ENCODE data around the gene BEAN1.
"Not testable (repeated sequence)": the region's sequence is repeated elsewhere in the genome, so short reads cannot be mapped to it uniquely, and the experiment has no call there.

BEAN1 gene

GRCh38 chr16:66493490-66494401 is 66.7 kb downstream of the BEAN1 start:
- H3K4me2 ChIP-seq (ENCODE audit: insufficient read depth, low read length), result no peak overlapping the region
- no peaks in the 10 kb centered on the region for H3K4me1 ChIP-seq (ENCODE audit: insufficient read depth, low read length)
- no peaks in the 10 kb centered on the region for H4K20me1 ChIP-seq (ENCODE audit: insufficient read depth, low read length)
- H3K4me3 ChIP-seq (ENCODE audit: low read depth in 1 of 2, low read length in 2 of 2), result no peak overlapping the region
- no peak for ATAC-seq (ENCODE audit: insufficient read depth, low read depth)
- H2AFZ ChIP-seq (ENCODE audit: low read depth, low read length), result no peak overlapping the region
- no peaks in the 10 kb centered on the region for H3K9me3 ChIP-seq (ENCODE audit: insufficient read depth, low read length, severe bottlenecking)
- no peak for DNase-seq
- no peaks in the 10 kb centered on the region for H3K79me2 ChIP-seq (ENCODE audit: insufficient read depth, low read length)
- no peaks in the 10 kb centered on the region for H3K36me3 ChIP-seq (ENCODE audit: insufficient read depth, low read length)
- TF ChIP-seq, protein P1, sequence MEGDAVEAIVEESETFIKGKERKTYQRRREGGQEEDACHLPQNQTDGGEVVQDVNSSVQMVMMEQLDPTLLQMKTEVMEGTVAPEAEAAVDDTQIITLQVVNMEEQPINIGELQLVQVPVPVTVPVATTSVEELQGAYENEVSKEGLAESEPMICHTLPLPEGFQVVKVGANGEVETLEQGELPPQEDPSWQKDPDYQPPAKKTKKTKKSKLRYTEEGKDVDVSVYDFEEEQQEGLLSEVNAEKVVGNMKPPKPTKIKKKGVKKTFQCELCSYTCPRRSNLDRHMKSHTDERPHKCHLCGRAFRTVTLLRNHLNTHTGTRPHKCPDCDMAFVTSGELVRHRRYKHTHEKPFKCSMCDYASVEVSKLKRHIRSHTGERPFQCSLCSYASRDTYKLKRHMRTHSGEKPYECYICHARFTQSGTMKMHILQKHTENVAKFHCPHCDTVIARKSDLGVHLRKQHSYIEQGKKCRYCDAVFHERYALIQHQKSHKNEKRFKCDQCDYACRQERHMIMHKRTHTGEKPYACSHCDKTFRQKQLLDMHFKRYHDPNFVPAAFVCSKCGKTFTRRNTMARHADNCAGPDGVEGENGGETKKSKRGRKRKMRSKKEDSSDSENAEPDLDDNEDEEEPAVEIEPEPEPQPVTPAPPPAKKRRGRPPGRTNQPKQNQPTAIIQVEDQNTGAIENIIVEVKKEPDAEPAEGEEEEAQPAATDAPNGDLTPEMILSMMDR (IDR thresholded peaks at IDR 0.05; ENCODE audit: borderline replicate concordance, extremely low read depth, low read length, poor library complexity, severe bottlenecking), result no peak
- TF ChIP-seq EZH2 (IDR thresholded peaks at IDR 0.05; ENCODE audit: borderline replicate concordance, low read depth, low read length, severe bottlenecking), result no peak
- H3K9ac ChIP-seq (ENCODE audit: low read depth, low read length), result no peak overlapping the region
- no peak overlapping the region for H3K27ac ChIP-seq (ENCODE audit: low read length)
- no peaks in the 10 kb centered on the region for H3K27me3 ChIP-seq (ENCODE audit: insufficient read depth, low read length, poor library complexity)

- no peak for TF ChIP-seq EZH2 (IDR thresholded peaks at IDR 0.05; ENCODE audit: borderline replicate concordance, low read depth, low read length, severe bottlenecking)
- TF ChIP-seq, protein P1 (IDR thresholded peaks at IDR 0.05; ENCODE audit: borderline replicate concordance, extremely low read depth, low read length, poor library complexity, severe bottlenecking), result no peak
- no peak overlapping the region for H3K4me3 ChIP-seq (ENCODE audit: low read depth in 1 of 2, low read length in 2 of 2)
- ATAC-seq (ENCODE audit: insufficient read depth, low read depth) (no peak), DNase-seq (no peak)
- H3K4me2 ChIP-seq (ENCODE audit: insufficient read depth, low read length), result no peak overlapping the region
- H3K36me3 ChIP-seq (ENCODE audit: insufficient read depth, low read length), result no peaks in the 10 kb centered on the region
- H2AFZ ChIP-seq (ENCODE audit: low read depth, low read length), result no peak overlapping the region
- H3K79me2 ChIP-seq (ENCODE audit: insufficient read depth, low read length), result no peaks in the 10 kb centered on the region
- no peaks in the 10 kb centered on the region for H3K27me3 ChIP-seq (ENCODE audit: insufficient read depth, low read length, poor library complexity)
- no peaks in the 10 kb centered on the region for H3K9me3 ChIP-seq (ENCODE audit: insufficient read depth, low read length, severe bottlenecking)
- H4K20me1 ChIP-seq (ENCODE audit: insufficient read depth, low read length), result no peaks in the 10 kb centered on the region
- H3K4me1 ChIP-seq (ENCODE audit: insufficient read depth, low read length), result no peaks in the 10 kb centered on the region
- H3K9ac ChIP-seq (ENCODE audit: low read depth, low read length), result no peak overlapping the region
- H3K27ac ChIP-seq (ENCODE audit: low read length), result no peak overlapping the region
Observed at GRCh38 chr16:66494916-66495315, 67.8 kb downstream of the BEAN1 start.

DNA sequence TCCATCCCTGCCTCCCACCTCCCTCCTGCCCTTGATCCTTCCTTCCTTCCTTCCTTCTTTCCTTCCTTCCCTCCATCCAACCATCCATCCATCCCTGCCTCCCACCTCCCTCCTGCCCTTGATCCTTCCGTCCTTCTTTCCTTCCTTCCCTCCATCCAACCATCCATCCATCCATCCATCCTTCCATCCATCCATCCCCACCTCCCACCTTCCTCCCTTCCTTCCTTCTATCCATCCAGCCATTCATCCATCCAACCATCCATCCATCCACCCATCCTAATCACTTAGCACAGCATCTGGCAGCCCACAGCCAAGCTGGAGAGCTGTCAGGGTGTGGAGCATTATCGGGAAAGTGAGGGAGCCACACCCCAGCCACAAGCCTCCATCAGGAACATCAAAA is 68.3 kb downstream of the BEAN1 start:
- Histone ChIP-seq H2AFZ (ENCODE audit: low read depth, low read length) (no peak overlapping the region), H3K4me2 (ENCODE audit: insufficient read depth, low read length) (no peak overlapping the region), H3K27me3 (ENCODE audit: insufficient read depth, low read length, poor library complexity) (no peaks in the 10 kb centered on the region), H3K79me2 (ENCODE audit: insufficient read depth, low read length) (no peaks in the 10 kb centered on the region), H4K20me1 (ENCODE audit: insufficient read depth, low read length) (no peaks in the 10 kb centered on the region), H3K36me3 (ENCODE audit: insufficient read depth, low read length) (no peaks in the 10 kb centered on the region), H3K4me1 (ENCODE audit: insufficient read depth, low read length) (no peaks in the 10 kb centered on the region), H3K9me3 (ENCODE audit: insufficient read depth, low read length, severe bottlenecking) (no peaks in the 10 kb centered on the region), H3K27ac (ENCODE audit: low read length) (no peak overlapping the region), H3K4me3 (ENCODE audit: low read depth in 1 of 2, low read length in 2 of 2) (no peak overlapping the region), H3K9ac (ENCODE audit: low read depth, low read length) (no peak overlapping the region)
- DNase-seq (no peak), ATAC-seq (ENCODE audit: insufficient read depth, low read depth) (no peak)
- TF ChIP-seq, protein P1 (IDR thresholded peaks at IDR 0.05; ENCODE audit: borderline replicate concordance, extremely low read depth, low read length, poor library complexity, severe bottlenecking), result no peak
- TF ChIP-seq EZH2 (IDR thresholded peaks at IDR 0.05; ENCODE audit: borderline replicate concordance, low read depth, low read length, severe bottlenecking), result no peak

- not testable (repeated sequence) for H3K36me3 ChIP-seq (ENCODE audit: insufficient read depth, low read length); H3K27me3 ChIP-seq (ENCODE audit: insufficient read depth, low read length, poor library complexity); DNase-seq; ATAC-seq (ENCODE audit: insufficient read depth, low read depth); H4K20me1 ChIP-seq (ENCODE audit: insufficient read depth, low read length); H3K4me3 ChIP-seq (ENCODE audit: low read depth in 1 of 2, low read length in 2 of 2); H3K4me2 ChIP-seq (ENCODE audit: insufficient read depth, low read length); H3K4me1 ChIP-seq (ENCODE audit: insufficient read depth, low read length); H3K79me2 ChIP-seq (ENCODE audit: insufficient read depth, low read length); H3K9ac ChIP-seq (ENCODE audit: low read depth, low read length); H3K9me3 ChIP-seq (ENCODE audit: insufficient read depth, low read length, severe bottlenecking); H2AFZ ChIP-seq (ENCODE audit: low read depth, low read length); H3K27ac ChIP-seq (ENCODE audit: low read length)
Observed at GRCh38 chr16:66496226-66496625, 69.1 kb downstream of the BEAN1 start.

DNA sequence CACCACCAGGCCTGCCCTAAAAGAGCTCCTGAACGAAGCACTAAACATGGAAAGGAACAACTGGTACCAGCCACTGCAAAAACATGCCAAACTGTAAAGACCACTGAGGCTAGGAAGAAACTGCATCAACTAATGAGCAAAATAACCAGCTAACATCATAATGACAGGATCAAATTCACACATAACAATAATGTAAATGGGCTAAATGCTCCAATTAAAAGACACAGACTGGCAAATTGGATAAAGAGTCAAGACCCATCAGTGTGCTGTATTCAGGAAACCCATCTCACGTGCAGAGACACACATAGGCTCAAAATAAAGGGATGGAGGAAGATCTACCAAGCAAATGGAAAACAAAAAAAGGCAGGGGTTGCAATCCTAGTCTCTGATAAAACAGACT is 70.8 kb downstream of the BEAN1 start:
- not testable (repeated sequence) for H3K9me3 ChIP-seq (ENCODE audit: insufficient read depth, low read length, severe bottlenecking); H3K36me3 ChIP-seq (ENCODE audit: insufficient read depth, low read length); H3K4me2 ChIP-seq (ENCODE audit: insufficient read depth, low read length); H3K79me2 ChIP-seq (ENCODE audit: insufficient read depth, low read length); H3K4me1 ChIP-seq (ENCODE audit: insufficient read depth, low read length); H3K27ac ChIP-seq (ENCODE audit: low read length); H2AFZ ChIP-seq (ENCODE audit: low read depth, low read length); H3K27me3 ChIP-seq (ENCODE audit: insufficient read depth, low read length, poor library complexity); H3K9ac ChIP-seq (ENCODE audit: low read depth, low read length); DNase-seq; H4K20me1 ChIP-seq (ENCODE audit: insufficient read depth, low read length); ATAC-seq (ENCODE audit: insufficient read depth, low read depth); H3K4me3 ChIP-seq (ENCODE audit: low read depth in 1 of 2, low read length in 2 of 2)

DNA sequence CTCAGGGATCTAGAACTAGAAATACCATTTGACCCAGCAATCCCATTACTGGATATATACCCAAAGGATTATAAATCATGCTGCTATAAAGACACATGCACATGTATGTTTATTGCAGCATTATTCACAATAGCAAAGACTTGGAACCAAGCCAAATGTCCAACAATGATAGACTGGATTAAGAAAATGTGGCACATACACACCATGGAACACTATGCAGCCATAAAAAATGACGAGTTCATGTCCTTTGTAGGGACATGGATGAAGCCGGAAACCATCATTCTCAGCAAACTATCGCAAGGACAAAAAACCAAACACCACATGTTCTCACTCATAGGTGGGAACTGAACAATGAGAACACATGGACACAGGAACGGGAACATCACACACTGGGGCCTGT is 74.5 kb downstream of the BEAN1 start:
- H4K20me1 ChIP-seq (ENCODE audit: insufficient read depth, low read length); H3K4me2 ChIP-seq (ENCODE audit: insufficient read depth, low read length); H3K9ac ChIP-seq (ENCODE audit: low read depth, low read length): not testable (repeated sequence)

More for the DNA sequence above, 74.5 kb downstream of the BEAN1 start:
- not testable (repeated sequence) for H3K9me3 ChIP-seq (ENCODE audit: insufficient read depth, low read length, severe bottlenecking); H2AFZ ChIP-seq (ENCODE audit: low read depth, low read length); H3K4me3 ChIP-seq (ENCODE audit: low read depth in 1 of 2, low read length in 2 of 2); H3K79me2 ChIP-seq (ENCODE audit: insufficient read depth, low read length); H3K27me3 ChIP-seq (ENCODE audit: insufficient read depth, low read length, poor library complexity); ATAC-seq (ENCODE audit: insufficient read depth, low read depth); DNase-seq; H3K4me1 ChIP-seq (ENCODE audit: insufficient read depth, low read length); H3K27ac ChIP-seq (ENCODE audit: low read length); H3K36me3 ChIP-seq (ENCODE audit: insufficient read depth, low read length)
